HuH-7 (cell line): ENCODE results near the gene METTL13.
A peak's percentile ranks its signal among the peaks of the same experiment; 100 is the strongest.

Experiments used
- DNase-seq: peaks from one replicate; pipeline ENCODE4 v3.0.0; 2011; ENCODE audit warnings: low spot score

Gene METTL13

DNA sequence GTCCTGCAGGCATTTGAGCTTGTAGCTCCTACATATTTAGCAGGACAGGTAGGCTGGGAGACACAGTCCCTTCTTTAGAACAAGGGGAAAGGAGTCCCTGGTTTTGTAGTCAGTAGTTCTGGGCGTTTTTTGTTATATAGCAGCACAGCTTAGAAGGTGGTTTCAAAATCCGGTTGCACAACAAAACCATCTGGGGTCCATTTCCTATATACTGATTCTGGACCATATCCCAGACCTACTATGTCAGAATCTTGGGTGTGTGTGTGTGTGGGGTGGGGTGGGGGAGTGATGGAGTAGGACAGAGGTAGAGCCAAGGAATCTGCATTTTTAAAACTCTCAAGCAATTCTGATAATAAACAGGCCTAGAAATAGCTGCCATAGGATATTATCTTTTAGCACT lies 21.6 kb downstream of the METTL13 start:
- DNase-seq: no peak

DNA sequence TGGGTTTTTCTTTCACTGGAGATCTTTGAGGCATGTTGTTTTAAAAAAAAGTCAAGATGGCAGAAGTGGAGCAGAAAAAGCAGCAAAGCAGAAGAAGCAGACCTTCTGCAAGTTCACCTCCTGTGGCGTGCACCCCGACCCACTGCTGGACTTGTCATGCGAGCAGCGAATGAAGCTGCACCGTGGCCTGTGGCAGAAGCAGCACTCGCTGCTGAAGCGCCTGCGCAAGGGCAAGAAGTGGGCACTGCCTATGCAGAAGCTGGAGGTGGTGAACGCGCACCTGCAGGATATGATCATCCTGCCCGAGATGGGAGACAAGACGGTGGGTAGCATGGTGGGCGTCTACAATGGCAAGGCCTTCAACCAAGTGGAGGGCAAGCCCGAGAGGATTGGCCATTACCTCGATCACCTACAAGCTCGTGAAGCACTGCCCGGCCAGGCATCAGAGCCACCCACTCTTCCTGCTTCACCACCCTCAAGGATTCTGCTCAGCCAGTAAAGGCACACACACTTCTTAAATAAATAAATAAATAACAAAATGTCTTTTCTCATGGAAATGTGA lies 22.1 kb downstream of the METTL13 start:
- no peak for DNase-seq

DNA sequence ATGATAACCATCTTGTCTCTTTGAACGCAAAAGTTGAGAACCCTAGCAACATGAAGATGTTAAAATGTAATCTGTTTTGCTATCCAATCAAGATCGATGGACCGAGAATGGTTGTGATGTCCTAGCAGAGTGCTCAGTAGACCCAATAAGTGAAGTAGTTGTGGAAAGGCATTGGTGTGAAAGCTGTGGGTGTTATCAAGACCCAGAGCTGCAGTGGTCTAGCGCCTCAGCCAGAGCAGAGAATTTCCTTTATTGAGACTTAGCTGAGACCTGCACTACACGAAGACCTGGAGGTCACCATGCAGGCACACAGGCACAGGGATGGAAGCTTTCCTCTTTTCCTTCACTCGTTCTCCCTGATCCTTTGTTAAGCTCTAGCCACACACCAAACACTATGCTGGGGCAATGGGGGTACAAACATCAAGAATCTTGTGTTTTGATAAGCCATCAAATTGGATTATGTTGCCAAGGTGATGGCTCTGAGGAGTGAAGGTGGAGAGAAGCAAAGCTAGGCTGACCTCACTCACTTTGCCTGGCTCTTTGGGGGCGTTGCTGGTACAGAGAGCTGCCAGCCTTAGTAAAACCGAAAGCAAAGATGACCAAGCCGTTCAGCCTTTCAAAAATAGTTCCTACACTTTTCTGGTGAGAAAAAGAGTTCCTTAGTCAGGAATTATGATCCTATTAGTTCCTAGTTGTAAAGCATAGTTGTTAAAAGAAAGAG lies 24.1 kb downstream of the METTL13 start:
- DNase-seq: no peak

DNA sequence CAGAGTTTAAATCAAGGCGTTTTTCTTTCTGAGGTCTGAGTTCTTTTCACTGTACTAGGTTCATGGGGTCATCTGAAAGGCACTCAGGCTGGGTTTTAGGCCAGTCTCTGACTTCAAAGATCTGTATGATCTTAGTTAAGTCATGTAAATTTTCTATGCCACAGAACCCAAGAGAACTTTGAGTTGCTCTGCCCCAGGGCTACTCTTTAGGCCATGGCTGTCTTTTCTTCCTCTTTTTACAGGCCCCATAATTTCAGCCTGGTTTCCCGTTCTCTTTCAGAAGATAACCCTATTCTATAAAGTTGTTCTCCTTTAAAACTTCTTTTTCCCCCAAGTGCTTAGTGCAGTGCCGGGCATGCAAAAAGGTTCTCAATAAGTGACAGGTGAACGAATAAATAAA lies 26.1 kb downstream of the METTL13 start:
- no peak for DNase-seq

DNA sequence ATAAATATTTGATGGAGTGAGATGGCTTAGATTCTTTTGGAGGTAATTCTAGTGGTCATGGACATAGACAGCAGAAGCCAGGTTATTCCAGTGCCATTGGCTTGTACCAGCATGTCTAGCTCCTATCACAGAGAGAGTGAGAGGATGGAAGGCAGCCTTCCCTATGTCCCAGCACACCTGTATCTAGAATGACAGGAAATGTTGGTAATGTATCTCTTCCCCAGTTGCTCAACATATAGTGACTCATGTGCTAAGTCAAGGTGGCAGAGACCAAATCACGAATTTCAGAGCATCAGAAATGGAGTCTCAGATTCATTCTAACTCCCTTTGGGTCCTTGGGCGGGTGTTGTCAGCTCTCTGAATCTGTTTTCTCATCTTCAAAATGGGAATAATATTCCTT lies 28.4 kb downstream of the METTL13 start:
- no peak for DNase-seq

DNA sequence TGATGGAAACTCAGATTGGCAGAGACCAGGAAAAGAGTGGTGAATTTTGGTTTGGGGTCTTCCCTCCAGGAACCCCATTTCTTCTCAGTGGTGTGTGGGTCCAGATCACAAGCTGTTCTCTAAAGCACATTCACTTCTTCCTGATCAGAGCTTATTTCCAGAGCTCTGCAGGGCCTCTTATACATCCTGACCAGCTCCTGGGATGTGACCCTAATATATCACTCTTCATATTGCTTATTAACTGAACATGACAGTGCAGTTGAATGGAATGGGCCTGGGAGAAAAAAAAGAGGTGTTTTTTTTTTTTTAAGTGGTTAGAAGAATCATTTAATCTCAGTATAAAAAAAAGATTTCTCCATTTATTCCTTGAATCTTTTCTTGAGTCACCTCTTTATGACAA lies 30.2 kb downstream of the METTL13 start:
- no peak for DNase-seq

DNA sequence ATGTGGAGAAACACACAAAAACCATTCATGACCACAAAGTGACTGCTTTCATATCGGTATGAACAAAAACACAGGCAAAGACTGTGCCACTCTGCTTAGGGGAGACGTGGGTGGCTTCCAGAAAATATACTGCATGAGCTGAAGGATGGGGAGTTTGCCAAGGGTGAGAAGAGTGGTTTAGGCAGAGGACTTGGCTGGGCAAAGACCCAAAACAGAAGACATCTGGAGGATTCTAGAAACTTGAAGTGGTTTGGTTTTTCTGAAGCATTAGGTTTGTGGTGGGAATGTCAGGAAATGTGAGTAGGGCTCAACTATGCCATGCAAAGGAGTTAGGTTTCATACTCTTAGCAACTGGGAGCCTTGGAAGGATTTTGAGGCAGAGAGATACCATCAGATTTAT lies 33.2 kb downstream of the METTL13 start:
- DNase-seq: no peak

DNA sequence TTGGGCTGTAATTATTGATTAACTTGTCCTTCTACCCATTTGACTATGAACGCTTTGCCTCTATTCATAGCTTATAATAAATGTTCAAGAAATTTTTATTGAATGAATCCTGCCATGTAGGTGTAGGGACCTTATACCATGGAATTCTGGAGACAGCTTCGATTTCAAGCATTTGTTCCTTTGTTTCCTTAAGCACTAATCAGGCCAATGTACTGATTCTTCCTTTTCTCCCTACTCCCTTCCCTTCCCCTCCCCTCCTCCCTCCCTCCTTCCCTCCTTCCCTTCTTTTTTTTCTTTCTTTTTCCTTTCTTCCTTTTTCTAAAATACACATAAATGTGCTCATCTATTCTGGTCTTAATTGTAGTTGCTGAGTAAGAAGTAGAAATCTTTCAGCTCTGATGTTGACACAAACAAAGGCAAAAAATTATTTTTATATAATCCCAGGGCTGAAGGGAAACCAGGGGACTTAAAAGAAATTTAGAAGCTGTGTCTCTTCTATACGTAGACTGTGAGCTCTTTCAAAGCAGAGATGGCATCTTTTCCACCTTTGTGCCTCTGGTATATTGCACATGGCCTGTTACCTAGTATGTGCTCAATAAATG lies 34.9 kb downstream of the METTL13 start:
- no peak for DNase-seq

DNA sequence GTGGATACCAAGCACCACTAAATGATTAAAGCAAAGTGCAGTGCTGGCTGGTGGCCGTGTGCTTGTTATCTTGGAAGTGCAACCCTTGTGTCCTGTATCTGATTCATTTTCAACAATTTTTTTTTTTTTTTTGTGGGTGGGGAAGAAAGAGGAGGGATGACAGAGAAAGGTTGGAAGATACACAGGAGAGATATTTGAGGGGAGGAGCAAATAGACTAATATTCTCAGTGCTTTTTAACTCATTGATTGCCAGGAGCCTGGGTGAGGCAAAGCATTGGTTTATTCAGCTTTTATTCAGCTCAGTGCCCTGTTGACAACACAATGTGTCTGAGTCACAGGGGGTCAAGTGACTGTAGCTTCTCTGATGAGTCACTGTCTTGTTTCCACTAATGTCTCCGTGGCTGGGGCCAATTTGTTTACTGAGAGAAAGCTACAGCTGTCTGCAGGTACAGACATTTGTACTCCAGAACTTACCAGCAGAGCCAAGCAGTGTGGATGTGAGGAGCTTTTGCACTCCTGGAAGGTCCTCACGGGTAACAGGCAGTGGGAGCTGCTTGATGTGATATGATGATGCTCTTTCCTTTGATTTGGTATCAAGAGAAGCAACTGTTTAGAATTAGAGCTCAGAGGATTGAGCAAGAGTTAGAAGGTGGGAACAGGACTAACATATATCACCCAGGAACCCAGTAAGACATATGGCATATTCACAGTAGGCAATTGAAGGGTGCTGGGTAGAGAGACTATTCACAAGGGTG lies 36.2 kb downstream of the METTL13 start:
- DNase-seq: no peak

DNA sequence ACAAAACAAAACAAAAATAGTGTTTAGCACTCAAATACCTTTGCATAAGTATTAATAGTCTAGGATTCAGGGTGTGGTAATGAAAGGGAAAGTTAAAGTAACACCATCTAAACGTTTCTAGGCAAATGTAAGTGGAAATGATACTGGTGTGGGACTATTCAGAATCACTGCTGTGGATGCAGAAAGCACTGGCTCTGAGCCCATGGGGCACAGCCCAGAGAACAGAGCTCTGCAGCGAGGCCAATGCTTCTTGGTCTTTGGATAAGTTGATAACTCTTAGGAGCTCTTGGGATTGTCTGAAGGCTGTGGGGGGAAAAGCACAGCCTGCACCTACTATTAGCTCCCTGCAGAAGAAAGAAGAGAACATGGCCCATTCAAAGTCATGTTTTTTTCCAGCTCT lies 38.5 kb downstream of the METTL13 start:
- DNase-seq: no peak

DNA sequence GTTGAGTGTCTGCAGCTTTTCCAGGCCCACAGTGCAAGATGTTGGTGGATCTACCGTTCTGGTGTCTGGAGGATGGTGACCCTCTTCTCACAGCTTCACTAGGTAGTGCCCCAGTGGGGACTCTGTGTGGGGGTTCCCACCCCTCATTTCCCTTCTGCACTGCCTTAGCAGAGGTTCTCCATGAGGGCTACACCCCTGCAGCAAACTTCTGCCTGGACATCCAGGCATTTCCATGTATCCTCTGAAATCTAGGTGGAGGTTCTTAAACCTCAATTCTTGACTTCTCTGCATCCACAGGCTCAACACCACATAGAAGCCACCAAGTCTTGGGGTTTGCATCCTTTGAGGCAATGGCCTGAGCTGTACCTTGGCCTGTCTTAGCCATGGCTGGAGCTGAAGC lies 45.5 kb downstream of the METTL13 start:
- DNase-seq: no peak

DNA sequence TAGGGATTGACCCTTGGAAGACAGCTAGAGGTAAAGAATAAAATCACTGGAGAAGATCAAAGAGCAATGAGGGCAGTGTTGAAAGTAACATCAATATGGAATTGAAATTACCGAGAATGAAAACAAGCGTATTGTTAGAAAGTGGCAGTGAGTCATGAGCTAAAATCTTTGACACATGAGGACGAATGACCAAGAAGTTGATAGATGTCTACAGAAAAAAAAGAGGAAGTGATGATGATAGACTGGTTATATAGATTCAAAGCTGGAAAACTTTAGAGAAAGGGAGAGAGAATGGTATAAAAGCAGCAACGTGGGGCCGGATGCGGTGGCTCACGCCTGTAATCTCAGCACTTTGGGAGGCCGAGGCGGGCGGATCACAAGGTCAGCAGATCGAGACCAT lies 47.3 kb downstream of the METTL13 start:
- DNase-seq: no peak

DNA sequence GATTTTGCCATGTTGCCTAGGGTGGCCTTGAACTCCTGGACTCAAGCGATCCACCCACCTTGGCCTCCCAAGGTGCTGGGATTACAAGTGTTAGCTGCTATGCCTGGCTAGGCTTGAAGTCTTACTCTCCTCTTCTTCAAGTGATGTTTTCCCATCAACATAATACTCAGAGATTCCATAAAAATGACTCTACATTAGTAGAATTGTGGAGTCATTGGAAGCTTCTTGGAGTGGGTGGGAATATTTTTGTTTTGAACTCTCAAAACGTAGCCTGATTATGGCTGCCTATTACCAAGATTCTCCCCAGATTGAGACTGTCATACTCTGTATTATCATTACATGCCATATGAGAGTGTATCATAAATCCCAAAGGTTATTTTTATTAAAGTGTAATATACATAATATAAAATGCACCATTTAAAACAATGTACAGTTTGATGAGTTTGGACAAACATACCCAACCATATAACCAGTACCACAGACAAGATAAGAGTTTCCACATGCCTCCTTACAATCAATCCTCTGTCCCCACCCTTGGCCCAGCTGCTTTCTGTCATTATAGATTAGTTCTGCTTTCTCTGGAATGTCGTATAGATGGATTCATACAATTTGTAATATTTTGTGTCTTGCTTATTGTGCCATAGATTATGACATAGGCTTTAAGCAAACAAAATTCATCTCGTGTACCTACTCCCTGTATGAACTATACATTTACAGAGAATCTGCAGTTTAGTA lies 51.8 kb downstream of the METTL13 start:
- DNase-seq: no peak

DNA sequence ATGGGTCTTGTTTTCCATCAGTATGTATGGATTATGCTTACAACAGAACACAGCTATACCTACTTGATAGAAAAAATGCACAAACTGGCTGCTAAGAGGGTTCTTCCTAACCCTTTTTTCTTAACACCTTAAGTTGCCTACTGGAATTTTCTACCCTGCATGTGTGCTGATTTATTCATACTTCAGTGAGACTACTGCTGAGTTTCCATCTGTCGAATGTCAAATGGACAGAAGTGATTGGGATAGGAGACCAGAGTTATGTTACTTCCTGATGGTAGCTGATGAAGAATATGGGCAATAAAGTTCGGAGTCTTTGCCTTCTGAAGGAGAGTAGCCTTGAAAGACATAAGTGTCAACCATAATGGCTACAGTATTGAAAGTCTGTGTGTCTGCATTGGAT lies 53.4 kb downstream of the METTL13 start:
- no peak for DNase-seq

DNA sequence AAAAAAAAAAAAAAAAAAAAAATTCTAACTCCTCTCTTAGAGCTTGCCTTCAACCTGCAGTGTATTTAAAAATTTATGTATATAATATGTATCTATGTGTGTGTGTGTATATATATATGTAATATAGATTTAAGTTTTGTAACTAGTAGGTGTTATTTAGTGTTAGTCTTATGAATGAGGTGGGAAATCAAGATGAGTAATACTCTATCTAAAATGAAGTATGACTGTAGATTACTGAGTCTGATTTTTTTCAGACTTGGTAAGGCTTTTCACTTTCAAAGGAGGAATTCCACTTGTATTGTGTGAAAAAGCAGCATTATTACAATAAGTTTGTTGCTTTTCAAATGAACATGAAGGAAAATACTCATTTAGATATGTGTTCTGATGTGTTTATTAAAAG lies 54.4 kb downstream of the METTL13 start:
- no peak for DNase-seq

DNA sequence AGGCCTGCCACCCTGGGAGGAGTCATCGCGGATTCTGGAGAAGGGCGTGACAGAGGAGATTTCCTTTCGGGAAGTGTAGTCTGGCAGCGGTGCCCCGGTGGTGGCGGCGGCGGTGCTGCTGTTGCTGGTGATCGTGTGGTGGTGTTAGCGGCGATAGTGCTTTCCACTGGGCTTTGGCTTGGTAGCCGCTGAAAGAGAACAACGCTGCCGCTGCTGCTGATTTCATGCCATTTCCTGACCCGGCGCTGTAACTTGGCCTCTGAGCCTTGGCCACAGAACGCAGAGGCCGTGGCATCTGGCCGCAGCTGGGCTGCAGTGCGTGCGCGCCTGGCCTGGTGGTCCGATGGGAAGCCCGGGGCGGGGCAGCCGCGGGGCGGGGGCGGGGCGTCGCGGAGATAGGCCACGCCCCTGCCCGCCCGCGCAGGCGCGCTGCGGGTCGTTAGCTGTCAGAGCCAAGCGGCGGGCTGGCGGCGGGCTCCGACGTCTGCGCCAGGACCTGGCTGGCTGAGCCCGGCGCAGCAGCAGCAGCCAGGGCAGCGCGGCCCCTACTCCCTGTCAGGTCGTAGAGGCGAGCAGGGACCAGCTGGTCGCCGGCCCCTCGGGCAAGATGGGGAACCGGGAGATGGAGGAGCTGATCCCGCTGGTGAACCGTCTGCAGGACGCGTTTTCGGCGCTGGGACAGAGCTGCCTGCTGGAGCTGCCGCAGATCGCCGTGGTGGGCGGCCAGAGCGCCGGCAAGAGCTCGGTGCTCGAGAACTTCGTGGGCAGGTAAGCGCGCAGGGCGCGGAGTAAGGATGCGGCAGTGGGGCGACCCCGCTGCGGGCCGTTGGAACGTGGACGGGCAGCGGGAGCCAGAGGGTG lies 59.8 kb downstream of the METTL13 start, which contains the start of gene DNM3:
DNM3 (plus strand) TSS at position 449 of the 861 bp plus-strand sequence; CDS start at position 608, 159 bp downstream.
- peak; percentile 80 for DNase-seq

DNA sequence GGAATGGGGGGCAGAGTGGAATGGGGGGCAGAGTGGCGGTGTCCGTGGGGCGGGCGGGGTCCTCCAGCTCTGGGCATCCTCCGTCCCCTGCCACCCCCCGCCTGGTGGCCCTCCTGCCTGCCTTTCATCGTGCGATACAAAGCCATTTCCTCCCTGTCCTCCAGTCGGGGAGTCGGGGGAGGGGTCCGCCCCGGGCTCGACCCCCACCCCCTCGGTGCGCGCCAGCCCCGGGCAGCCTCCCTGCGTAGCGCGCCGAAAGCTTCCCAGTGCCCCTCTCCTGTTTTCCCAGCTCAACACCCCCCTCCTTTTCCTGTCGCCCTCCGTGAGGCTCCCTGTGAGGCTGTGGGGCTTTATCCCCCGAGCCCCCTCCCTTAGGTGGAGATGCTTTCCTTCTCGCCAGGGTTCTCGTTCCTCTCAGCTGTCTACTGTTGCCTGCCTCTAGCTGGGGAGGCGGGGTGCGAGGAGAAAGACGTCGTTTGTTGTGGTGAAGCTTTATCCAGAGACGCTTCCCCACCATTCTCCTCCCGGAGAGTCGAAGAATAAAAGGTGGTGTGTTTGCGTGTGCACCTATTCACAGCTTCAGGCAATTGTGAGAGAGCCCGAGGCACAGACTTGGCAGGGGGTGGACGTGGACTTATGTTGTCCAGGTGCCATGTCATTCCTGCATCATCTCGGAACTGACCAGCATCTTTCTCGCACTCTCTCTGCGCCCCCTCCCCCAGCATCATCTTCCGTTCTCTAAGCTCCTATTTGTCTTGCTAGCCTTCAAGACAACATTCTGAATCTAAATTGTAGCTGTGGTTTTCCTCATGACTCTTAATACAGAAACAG lies 60.7 kb downstream of the METTL13 start:
- DNase-seq: peak; percentile 34

DNA sequence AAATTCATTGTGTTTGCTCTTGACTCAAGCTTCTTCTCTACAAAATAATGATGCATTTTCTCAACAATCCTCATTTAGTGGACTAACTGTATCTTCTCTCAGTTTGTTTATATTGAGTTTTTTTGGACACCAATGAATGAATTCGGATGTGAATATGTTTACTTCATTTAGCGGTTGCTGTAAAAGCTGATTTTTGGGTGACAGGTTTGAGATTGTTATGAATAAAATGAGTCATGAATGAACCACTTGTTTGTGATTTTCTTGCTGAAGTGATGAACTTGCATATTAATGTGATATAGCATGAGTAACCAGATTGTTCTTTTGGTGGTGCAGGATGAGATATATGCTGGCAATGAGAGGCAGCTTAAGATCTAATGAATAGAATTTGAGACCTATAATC lies 62.9 kb downstream of the METTL13 start:
- DNase-seq: no peak

DNA sequence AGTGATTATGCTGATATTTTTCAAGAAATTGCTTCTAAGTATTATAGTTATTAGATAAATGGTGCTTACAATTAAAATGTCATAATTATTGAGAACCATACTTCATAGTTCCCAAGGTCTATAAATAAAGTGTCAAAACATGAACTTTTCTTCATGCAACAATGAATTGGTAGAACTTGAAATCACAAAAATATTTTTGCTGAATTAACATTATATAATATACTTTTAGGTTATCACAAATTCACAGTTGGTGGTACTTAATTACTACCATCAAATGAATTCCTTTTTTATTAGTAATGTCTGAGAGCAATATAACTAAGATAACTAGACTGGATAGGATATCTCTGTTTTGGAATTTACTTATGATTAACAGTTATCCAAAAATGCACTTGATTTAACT lies 64.5 kb downstream of the METTL13 start:
- no peak for DNase-seq
